A673 (cell line): ENCODE measurements around the gene TAS1R2.

ENCODE experiments used
- CTCF ChIP-seq: fragments of 300-800, 200-600 bp; sonication (generic); conservative IDR thresholded peaks from 2 replicates; pipeline ENCODE4 v1.5.1; 2017; ENCODE audit warnings: low read depth, mild to moderate bottlenecking, antibody characterized with exemption, low read length, moderate library complexity, mixed read lengths
- EZH2 ChIP-seq: fragments of 200-600 bp; sonication (generic); IDR thresholded peaks from 2 replicates; pipeline ENCODE4 v1.6.1; 2017; ENCODE audit warnings: borderline replicate concordance, low read depth, mild to moderate bottlenecking, mixed read lengths, antibody characterized with exemption, low read length; ENCODE audit not compliant: poor library complexity, severe bottlenecking

GRCh38 chr1:18859560-18859959 lies at the start of gene TAS1R2:
- TF ChIP-seq CTCF (no peak), EZH2 (no peak)
